ENCODE data around the gene TNNI2.

The TNNI2 gene

GRCh38 chr11:1859004-1859403 is 20.2 kb downstream of the TNNI2 start:
- TF ChIP-seq YY1 (IDR thresholded peaks at IDR 0.05; ENCODE audit: low read depth) = no peak
- no peak for TF ChIP-seq CREB1 (IDR thresholded peaks at IDR 0.05; ENCODE audit: low read depth)
- no peak for TF ChIP-seq MAX (IDR thresholded peaks at IDR 0.05)
- no peak for TF ChIP-seq FOXM1 (IDR thresholded peaks at IDR 0.05; ENCODE audit: borderline replicate concordance, low read depth)
- TF ChIP-seq REST (IDR thresholded peaks at IDR 0.05; ENCODE audit: low read depth) = no peak
- no peak for TF ChIP-seq TAF1 (IDR thresholded peaks at IDR 0.05; ENCODE audit: low read depth)
- TF ChIP-seq NFIC (IDR thresholded peaks at IDR 0.05) = no peak
- TF ChIP-seq ZBTB7A (IDR thresholded peaks at IDR 0.05; ENCODE audit: low read depth) = no peak
- no peak for TF ChIP-seq EGR1 (IDR thresholded peaks at IDR 0.05)
- no peak for TF ChIP-seq TCF12 (IDR thresholded peaks at IDR 0.05; ENCODE audit: low read depth)
- no peak for TF ChIP-seq EP300 (IDR thresholded peaks at IDR 0.05; ENCODE audit: borderline replicate concordance)
- TF ChIP-seq USF1 (IDR thresholded peaks at IDR 0.05) = no peak

GRCh38 chr11:1860108-1860507 is 21.3 kb downstream of the TNNI2 start:
- TF ChIP-seq CREB1 (IDR thresholded peaks at IDR 0.05; ENCODE audit: low read depth) (no peak), FOXM1 (IDR thresholded peaks at IDR 0.05; ENCODE audit: borderline replicate concordance, low read depth) (no peak), RAD21 (IDR thresholded peaks at IDR 0.05; ENCODE audit: low read depth) (no peak), ZBTB7A (IDR thresholded peaks at IDR 0.05; ENCODE audit: low read depth) (no peak), EGR1 (IDR thresholded peaks at IDR 0.05) (no peak), TCF12 (IDR thresholded peaks at IDR 0.05; ENCODE audit: low read depth) (no peak), EP300 (IDR thresholded peaks at IDR 0.05; ENCODE audit: borderline replicate concordance) (no peak), NFIC (IDR thresholded peaks at IDR 0.05) (no peak), TAF1 (IDR thresholded peaks at IDR 0.05; ENCODE audit: low read depth) (no peak), TEAD4 (IDR thresholded peaks at IDR 0.05) (no peak), MAX (IDR thresholded peaks at IDR 0.05) (no peak), YY1 (IDR thresholded peaks at IDR 0.05; ENCODE audit: low read depth) (no peak), USF1 (IDR thresholded peaks at IDR 0.05) (no peak), CEBPB (IDR thresholded peaks at IDR 0.05) (no peak), REST (IDR thresholded peaks at IDR 0.05; ENCODE audit: low read depth) (no peak)

- no peak for TF ChIP-seq ZBTB7A (IDR thresholded peaks at IDR 0.05; ENCODE audit: low read depth)
- TF ChIP-seq REST (IDR thresholded peaks at IDR 0.05; ENCODE audit: low read depth) = no peak
- TF ChIP-seq FOXM1 (IDR thresholded peaks at IDR 0.05; ENCODE audit: borderline replicate concordance, low read depth) = no peak
- no peak for TF ChIP-seq CEBPB (IDR thresholded peaks at IDR 0.05)
- no peak for TF ChIP-seq TCF12 (IDR thresholded peaks at IDR 0.05; ENCODE audit: low read depth)
- no peak for TF ChIP-seq YY1 (IDR thresholded peaks at IDR 0.05; ENCODE audit: low read depth)
- TF ChIP-seq CREB1 (IDR thresholded peaks at IDR 0.05; ENCODE audit: low read depth) = no peak
- no peak for TF ChIP-seq NFIC (IDR thresholded peaks at IDR 0.05)
- TF ChIP-seq EGR1 (IDR thresholded peaks at IDR 0.05) = no peak
- no peak for TF ChIP-seq EP300 (IDR thresholded peaks at IDR 0.05; ENCODE audit: borderline replicate concordance)
- no peak for TF ChIP-seq USF1 (IDR thresholded peaks at IDR 0.05)
- no peak for TF ChIP-seq TEAD4 (IDR thresholded peaks at IDR 0.05)
- no peak for TF ChIP-seq RAD21 (IDR thresholded peaks at IDR 0.05; ENCODE audit: low read depth)
- no peak for TF ChIP-seq TAF1 (IDR thresholded peaks at IDR 0.05; ENCODE audit: low read depth)
- TF ChIP-seq MAX (IDR thresholded peaks at IDR 0.05) = no peak
These were observed 22.9 kb downstream of the TNNI2 start for GRCh38 chr11:1861435-1862411.
